Endothelial cell of umbilical vein (primary cell): Measurements from ENCODE around the gene DAB1. TPM values are rescaled to one million over a fixed set of nuclear protein-coding genes. Genes with fewer than 3 reads are reported as not detected.

ENCODE experiments used
- BruUV-seq: library from RNA; stranded (reverse); fragments of 400-500 nt; replicated peaks from 2 replicates; lab custom pipeline; 2021; lab: Mats Ljungman, UMichigan
- CTCF ChIA-PET: fragments of 300-600, 350-600 bp; sonication (Branson Sonifier 250); formaldehyde crosslinking; loops from one replicate; lab custom pipeline; 2021; ENCODE audit warnings: antibody characterized with exemption, inconsistent platforms; lab: Charles Lee
- POLR2A ChIA-PET: fragments of 300-600, 350-600 bp; sonication (Branson Sonifier 250); formaldehyde crosslinking; loops from one replicate; lab custom pipeline; 2021; ENCODE audit warnings: antibody characterized with exemption, inconsistent platforms; lab: Charles Lee
- DNase-seq: peaks from one replicate; pipeline ENCODE4 v3.0.0-alpha.2; 2011; ENCODE audit warnings: low read depth, low spot score
- FAIRE-seq: peaks from 2 replicates; lab custom pipeline; 2011; peaks lifted over from hg19 to GRCh38; lab: Jason Lieb, UNC
- H2AFZ ChIP-seq: 2 replicates; pipeline ENCODE4 v1.6.0; 2012; ENCODE audit warnings: low read depth, low read length, control low read depth, inconsistent platforms
- H3K27ac ChIP-seq: 2 replicates; pipeline ENCODE4 v1.5.1; 2011; ENCODE audit warnings: low read depth, mild to moderate bottlenecking, control low read depth, low read length, moderate library complexity; ENCODE audit not compliant: insufficient read depth
- H3K27me3 ChIP-seq, 2 experiments: 2 replicates each; pipeline versions ENCODE4 v1.6.0 to v1.6.1; 2011; ENCODE audit warnings: low read length in 2 of 2, mixed read lengths in 1 of 2; ENCODE audit not compliant: control insufficient read depth in 2 of 2, insufficient read depth in 2 of 2
- H3K36me3 ChIP-seq, 2 experiments: 2 replicates in 1 of 2; 3 replicates in 1 of 2; pipeline ENCODE4 v1.5.1; 2011; ENCODE audit warnings: low read length in 2 of 2, mild to moderate bottlenecking in 1 of 2, moderate library complexity in 1 of 2; ENCODE audit not compliant: control insufficient read depth in 2 of 2, insufficient read depth in 2 of 2; ENCODE audit errors: extremely low read depth in 1 of 2
- H3K4me1 ChIP-seq: 3 replicates; pipeline ENCODE4 v1.5.1; 2011; ENCODE audit warnings: mild to moderate bottlenecking, low read length; ENCODE audit not compliant: control insufficient read depth, insufficient read depth; ENCODE audit errors: extremely low read depth
- H3K4me2 ChIP-seq: 2 replicates; pipeline ENCODE4 v1.6.1; 2011; ENCODE audit warnings: low read length, control low read depth, mixed read lengths; ENCODE audit not compliant: insufficient read depth
- H3K4me3 ChIP-seq, 3 experiments: fragments of 200-600 bp in 1 of 3; sonication (generic), shearing (Covaris generic) in 1 of 3; replicated peaks in 1 of 3; 2 replicates each; pipeline ENCODE4 v1.5.1; 2011 to 2016; ENCODE audit warnings: control low read depth in 3 of 3, low read length in 3 of 3, mild to moderate bottlenecking in 2 of 3, inconsistent platforms in 1 of 3, low read depth in 1 of 3, moderate library complexity in 1 of 3; ENCODE audit not compliant: insufficient read depth in 1 of 3
- H3K79me2 ChIP-seq: 2 replicates; pipeline ENCODE4 v1.6.0; 2012; ENCODE audit warnings: low read length, inconsistent platforms; ENCODE audit not compliant: control insufficient read depth, insufficient read depth
- H3K9ac ChIP-seq: replicated peaks from 2 replicates; pipeline ENCODE3; 2011; ENCODE audit warnings: low read length, control low read depth; ENCODE audit not compliant: insufficient read depth; ENCODE audit errors: extremely low read depth
- H3K9me1 ChIP-seq: replicated peaks from 3 replicates; pipeline ENCODE4 v1.6.0; 2011; ENCODE audit warnings: mild to moderate bottlenecking, low read length; ENCODE audit not compliant: control insufficient read depth, insufficient read depth; ENCODE audit errors: extremely low read depth
- H3K9me3 ChIP-seq: replicated peaks from 2 replicates; pipeline ENCODE4 v1.5.1; 2012; ENCODE audit warnings: low read length, inconsistent platforms; ENCODE audit not compliant: control insufficient read depth, insufficient read depth
- H4K20me1 ChIP-seq: replicated peaks from 2 replicates; pipeline ENCODE3; 2011; ENCODE audit warnings: mild to moderate bottlenecking, low read length; ENCODE audit not compliant: control insufficient read depth, insufficient read depth; ENCODE audit errors: extremely low read depth
- EZH2 ChIP-seq: IDR thresholded peaks from 2 replicates; pipeline ENCODE4 v1.6.1; 2012; ENCODE audit warnings: borderline replicate concordance, low read depth, mild to moderate bottlenecking, moderate library complexity, low read length, inconsistent platforms; ENCODE audit not compliant: severe bottlenecking
- FOS ChIP-seq: IDR thresholded peaks from 2 replicates; pipeline ENCODE4 v1.6.1; 2011; ENCODE audit warnings: mild to moderate bottlenecking, low read length, moderate library complexity, borderline replicate concordance; ENCODE audit not compliant: insufficient read depth
- GATA2 ChIP-seq: IDR thresholded peaks from 2 replicates; pipeline ENCODE4 v1.7.0; 2011; ENCODE audit warnings: low read depth, mild to moderate bottlenecking, moderate library complexity, mixed read lengths, low read length; ENCODE audit not compliant: insufficient read length, insufficient read depth
- JUN ChIP-seq: IDR thresholded peaks from 2 replicates; pipeline ENCODE4 v1.6.1; 2011; ENCODE audit warnings: borderline replicate concordance, low read depth; ENCODE audit not compliant: insufficient read length, insufficient read depth
- MYC ChIP-seq: IDR thresholded peaks from one replicate; pipeline ENCODE4 v1.6.1; 2011; ENCODE audit warnings: mild to moderate bottlenecking, low read depth, low read length
- POLR2A ChIP-seq: IDR thresholded peaks from 2 replicates; pipeline ENCODE4 v1.6.1; 2012; ENCODE audit warnings: low read depth, mild to moderate bottlenecking, control low read depth, low read length
- POLR2AphosphoS5 ChIP-seq: IDR thresholded peaks from 2 replicates; pipeline ENCODE4 v1.6.1; 2012; ENCODE audit warnings: low read depth, mild to moderate bottlenecking, control low read depth, low read length, moderate library complexity; ENCODE audit not compliant: insufficient read depth
- dilution Hi-C: fragments of 300-500 bp; cut with MboI; formaldehyde crosslinking; loops from one replicate; pipeline ENCODE4 v1.15.0; 2019; ENCODE audit warnings: low sequenced_read_pairs; ENCODE audit not compliant: extremely low pct_ligation_motif_present
- intact Hi-C: fragments of 100-400 bp; cut with micrococcal nuclease; formaldehyde crosslinking; loops from one replicate; pipeline ENCODE4 v1.10.0; 2022
- polyA plus RNA-seq, 4 experiments: library from polyadenylated mRNA; depleted of rRNA in 3 of 4; stranded (reverse) in 3 of 4; unstranded in 1 of 4; fragments of >200 nt; gene quantifications; 2 replicates each; pipeline versions ENCODE4 v1.2.1 to v1.2.3, GENCODE V29; 2011 to 2012; ENCODE audit warnings: missing spikeins in 1 of 4
- total RNA-seq: library from RNA; stranded (reverse); gene quantifications from 2 replicates; pipeline ENCODE4 v1.2.3, GENCODE V29; 2021
- TF ChIP-seq, protein P1 (sequence below), 2 donors: IDR thresholded peaks; 1 replicate in 1 of 2; 2 replicates in 1 of 2; pipeline ENCODE4 v1.5.1; 2011; ENCODE audit warnings: low read length in 2 of 2, mild to moderate bottlenecking in 2 of 2, moderate library complexity in 2 of 2, control low read depth in 1 of 2, inconsistent platforms in 1 of 2, low read depth in 1 of 2; ENCODE audit not compliant: insufficient read depth in 1 of 2; ENCODE audit errors: extremely low read depth in 1 of 2
- TF ChIP-seq, protein P2 (sequence below): IDR thresholded peaks from 2 replicates; pipeline ENCODE4 v1.6.1; 2011; ENCODE audit not compliant: insufficient read depth, insufficient read length

Gene DAB1
- total and polyA plus RNA-seq, 2 donors (not counting 3 experiments of a cell fraction or from before 2014, with no cell fraction given), result not detected

DNA sequence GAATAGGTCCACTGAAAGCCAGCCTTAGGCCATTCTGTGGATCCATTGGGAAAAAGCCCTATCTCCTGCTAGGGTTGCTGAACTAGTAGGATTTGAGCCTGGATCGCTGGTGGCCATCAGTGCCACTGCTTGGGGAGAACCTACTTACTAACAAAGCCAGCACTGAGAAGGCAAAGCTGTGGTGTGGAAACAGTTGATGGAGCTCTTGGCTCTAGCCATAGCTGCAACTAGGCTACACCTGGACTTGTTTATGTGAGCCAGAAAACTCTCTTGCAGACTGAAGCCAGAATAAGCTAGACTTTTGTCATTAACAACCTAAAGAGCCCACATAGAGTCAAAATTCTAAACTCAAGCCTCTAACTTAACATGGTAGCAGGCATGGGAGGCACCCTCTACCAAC is 20.7 kb downstream of the DAB1 start:
- CTCF ChIA-PET, result no interaction called here

DNA sequence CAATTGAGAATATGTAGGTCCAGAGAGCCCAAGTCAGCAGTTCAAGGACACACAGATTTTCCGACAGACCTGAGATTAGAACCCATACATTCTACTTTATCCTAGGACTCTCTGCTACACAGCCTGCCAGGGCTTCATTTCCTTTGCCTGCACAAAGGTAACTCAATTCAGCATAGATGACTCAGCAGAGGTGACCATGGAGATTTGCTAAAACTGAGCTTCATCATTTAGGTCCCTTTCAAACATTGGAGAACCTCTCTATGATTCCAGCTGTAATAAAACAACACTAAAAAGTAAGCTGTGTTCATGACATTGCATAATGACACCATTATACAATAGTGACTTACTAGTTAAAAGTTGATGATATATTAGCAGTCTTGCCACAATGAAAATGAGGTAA is 22.2 kb downstream of the DAB1 start:
- Histone ChIP-seq H3K9me3 (peaks cover 2% of the 10 kb centered on the region), H3K79me2 (no peaks in the 10 kb centered on the region), H3K9me1 (no peaks in the 10 kb centered on the region), H3K27me3 (no peaks in the 10 kb centered on the region), H4K20me1 (no peaks in the 10 kb centered on the region), H2AFZ (no peak overlapping the region), H3K9ac (no peak overlapping the region), H3K4me1 (no peaks in the 10 kb centered on the region), H3K4me2 (no peak overlapping the region), H3K27ac (no peak overlapping the region), H3K4me3 (no peak overlapping the region), H3K36me3 (no peaks in the 10 kb centered on the region)
- ChIA-PET CTCF (no interaction called here), POLR2A (no interaction called here)
- intact Hi-C loops, result no loop called here
- dilution Hi-C loops, result no loop called here
- BruUV-seq, result no TSS peak
- TF ChIP-seq POLR2AphosphoS5 (no peak), POLR2A (no peak), EZH2 (no peak), JUN (no peak), MYC (no peak), FOS (no peak), GATA2 (no peak)
- TF ChIP-seq, protein P1, sequence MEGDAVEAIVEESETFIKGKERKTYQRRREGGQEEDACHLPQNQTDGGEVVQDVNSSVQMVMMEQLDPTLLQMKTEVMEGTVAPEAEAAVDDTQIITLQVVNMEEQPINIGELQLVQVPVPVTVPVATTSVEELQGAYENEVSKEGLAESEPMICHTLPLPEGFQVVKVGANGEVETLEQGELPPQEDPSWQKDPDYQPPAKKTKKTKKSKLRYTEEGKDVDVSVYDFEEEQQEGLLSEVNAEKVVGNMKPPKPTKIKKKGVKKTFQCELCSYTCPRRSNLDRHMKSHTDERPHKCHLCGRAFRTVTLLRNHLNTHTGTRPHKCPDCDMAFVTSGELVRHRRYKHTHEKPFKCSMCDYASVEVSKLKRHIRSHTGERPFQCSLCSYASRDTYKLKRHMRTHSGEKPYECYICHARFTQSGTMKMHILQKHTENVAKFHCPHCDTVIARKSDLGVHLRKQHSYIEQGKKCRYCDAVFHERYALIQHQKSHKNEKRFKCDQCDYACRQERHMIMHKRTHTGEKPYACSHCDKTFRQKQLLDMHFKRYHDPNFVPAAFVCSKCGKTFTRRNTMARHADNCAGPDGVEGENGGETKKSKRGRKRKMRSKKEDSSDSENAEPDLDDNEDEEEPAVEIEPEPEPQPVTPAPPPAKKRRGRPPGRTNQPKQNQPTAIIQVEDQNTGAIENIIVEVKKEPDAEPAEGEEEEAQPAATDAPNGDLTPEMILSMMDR (IDR thresholded peaks at IDR 0.05; ENCODE audit: extremely low read depth in 1 of 2, insufficient read depth in 1 of 2, low read depth in 1 of 2, low read length in 2 of 2), result no peak
- TF ChIP-seq, protein P2, sequence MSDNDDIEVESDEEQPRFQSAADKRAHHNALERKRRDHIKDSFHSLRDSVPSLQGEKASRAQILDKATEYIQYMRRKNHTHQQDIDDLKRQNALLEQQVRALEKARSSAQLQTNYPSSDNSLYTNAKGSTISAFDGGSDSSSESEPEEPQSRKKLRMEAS, result no peak
- DNase-seq (no peak), FAIRE-seq (no peak)

More for the DNA sequence above, 20.7 kb downstream of the DAB1 start:
- H3K4me2 ChIP-seq, result no peak overlapping the region
- TF ChIP-seq MYC (no peak), POLR2AphosphoS5 (no peak), POLR2A (no peak)
- FAIRE-seq, result no peak
- DNase-seq, result no peak
- no peaks in the 10 kb centered on the region for H4K20me1 ChIP-seq
- no peak overlapping the region for H2AFZ ChIP-seq
- H3K36me3 ChIP-seq, result no peaks in the 10 kb centered on the region
- H3K27ac ChIP-seq, result no peak overlapping the region
- intact Hi-C loops (no loop called here), dilution Hi-C loops (no loop called here)
- H3K4me3 ChIP-seq, result no peak overlapping the region
- H3K9me1 ChIP-seq, result no peaks in the 10 kb centered on the region
- no peaks in the 10 kb centered on the region for H3K27me3 ChIP-seq
- no peaks in the 10 kb centered on the region for H3K79me2 ChIP-seq
- no peak overlapping the region for H3K9ac ChIP-seq
- no TSS peak for BruUV-seq
- no peaks in the 10 kb centered on the region for H3K4me1 ChIP-seq
- POLR2A ChIA-PET, result no interaction called here
- no peaks in the 10 kb centered on the region for H3K9me3 ChIP-seq
